ENCODE results near the gene ISM1. TPM values are rescaled to one million over a fixed set of nuclear protein-coding genes. Genes with fewer than 3 reads are reported as not detected.

The ISM1 gene
- total RNA-seq, 1 experiment from 2014 or later, result 0.20 TPM

DNA sequence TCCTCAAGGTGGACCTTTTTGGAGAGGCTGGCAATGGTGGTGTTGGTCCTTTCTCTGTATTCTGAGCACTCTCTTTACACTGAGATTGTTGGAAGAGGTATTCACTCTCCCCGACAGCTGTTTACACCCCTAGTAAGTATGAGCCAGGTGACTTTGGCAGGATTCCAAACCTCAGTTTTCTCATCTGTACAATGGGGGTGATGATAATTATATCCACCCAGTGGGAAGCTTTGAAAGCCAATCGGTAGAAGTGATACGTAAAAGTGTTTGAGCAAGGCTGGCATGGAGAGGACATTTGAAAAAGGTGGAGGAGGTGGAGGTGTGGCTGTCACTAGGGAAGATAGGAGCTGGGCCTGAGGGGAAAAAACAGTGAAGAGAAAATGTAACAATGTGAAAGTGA is 35.5 kb downstream of the ISM1 start:
- Histone ChIP-seq H4K5ac (ENCODE audit: insufficient read length, low read depth, low read length) (no peak overlapping the region), H3K4me2 (ENCODE audit: insufficient read depth, insufficient read length, low read length) (no peak overlapping the region), H2AFZ (ENCODE audit: low read length) (no peak overlapping the region), H4K91ac (ENCODE audit: insufficient read length, low read depth, low read length) (no peak overlapping the region), H3K14ac (ENCODE audit: insufficient read depth, low read length) (no peak overlapping the region), H3K9me3 (ENCODE audit: control insufficient read depth, low read depth, low read length) (no peaks in the 10 kb centered on the region), H3K4ac (ENCODE audit: low read depth, low read length) (no peak overlapping the region), H2AK5ac (ENCODE audit: insufficient read length, low read length) (no peak overlapping the region), H3K23ac (ENCODE audit: insufficient read length, low read depth, low read length) (no peak overlapping the region), H3K27me3 (ENCODE audit: insufficient read depth, low read length) (no peaks in the 10 kb centered on the region), H3K79me2 (ENCODE audit: insufficient read depth, low read length) (no peaks in the 10 kb centered on the region), H3K4me1 (ENCODE audit: insufficient read depth, low read length) (no peaks in the 10 kb centered on the region), H3K56ac (ENCODE audit: insufficient read length, low read depth, low read length) (no peak overlapping the region), H3K9ac (ENCODE audit: extremely low read depth, insufficient read length, low read length) (no peak overlapping the region), H2BK15ac (ENCODE audit: low read depth, low read length) (no peak overlapping the region), H4K8ac (replicated peaks; ENCODE audit: insufficient read length, low read depth, low read length) (no peak overlapping the region), H2BK12ac (ENCODE audit: insufficient read length, low read depth, low read length) (no peak overlapping the region), H3K79me1 (ENCODE audit: insufficient read depth, low read depth, low read length, poor library complexity, severe bottlenecking) (no peaks in the 10 kb centered on the region), H2BK5ac (ENCODE audit: insufficient read length, low read length) (no peak overlapping the region), H3T11ph (ENCODE audit: low read length) (no peak overlapping the region), H2BK120ac (ENCODE audit: low read depth, low read length, poor library complexity, severe bottlenecking) (no peak overlapping the region), H3K23me2 (ENCODE audit: insufficient read length, low read depth, low read length, poor library complexity, severe bottlenecking) (no peaks in the 10 kb centered on the region), H3K27ac (ENCODE audit: insufficient read length, low read depth, low read length) (no peak overlapping the region), H2BK20ac (ENCODE audit: low read depth, low read length, poor library complexity, severe bottlenecking) (no peak overlapping the region), H4K20me1 (ENCODE audit: control insufficient read depth, insufficient read depth, insufficient read length) (no peaks in the 10 kb centered on the region), H3K18ac (ENCODE audit: insufficient read length, low read depth, low read length) (no peak overlapping the region)
- Mint-ChIP-seq H3K4me3 (no peak overlapping the region), H3K27me3 (ENCODE audit: low read depth) (no peaks in the 10 kb centered on the region; the same call in 1 of the 2 replicates), H3K9me3 (no peaks in the 10 kb centered on the region; a peak in 1 of 5 replicates), H3K36me3 (ENCODE audit: insufficient read depth in 1 of 3, low read depth in 3 of 3) (no peaks in the 10 kb centered on the region; a peak in 1 of 7 replicates), H3K4me1 (no peaks in the 10 kb centered on the region), H3K27ac (no peak overlapping the region; a peak in 1 of 7 replicates)
- TF ChIP-seq CTCF (conservative IDR thresholded peaks at IDR 0.05), result no peak
- WGBS (ENCODE audit: extremely low coverage, insufficient read length, low lambda C conversion rate), result no CpG with 5 or more reads among the region's 3 CpGs
- DNase-seq, result no peak

Measured in H9 (cell line).